SK-N-SH (cell line): Measurements from ENCODE around the gene COL4A6. TPM values are rescaled to one million over a fixed set of nuclear protein-coding genes. Genes with fewer than 3 reads are reported as not detected.

ENCODE experiments used
- CTCF ChIA-PET: fragments of 300-600, 350-600 bp; formaldehyde crosslinking; extraction: SDS; loops from one replicate; lab custom pipeline; 2021; lab: Yijun Ruan, JAX
- POLR2A ChIA-PET: fragments of 350-600 bp; sonication (Branson Sonifier 250); formaldehyde crosslinking; extraction: SDS; loops from one replicate; lab custom pipeline; 2020; ENCODE audit warnings: antibody characterized with exemption, inconsistent platforms; lab: Yijun Ruan, JAX
- DNase-seq: peaks from one replicate; pipeline ENCODE4 v3.0.0; 2012
- H2AFZ ChIP-seq: fragments of 200-600 bp; sonication (generic); 2 replicates; pipeline ENCODE4 v1.8.1; 2016; ENCODE audit warnings: antibody characterized with exemption, mild to moderate bottlenecking, low read depth
- H3F3A ChIP-seq: fragments of 200-600 bp; sonication (generic); replicated peaks from 2 replicates; pipeline ENCODE3; 2016; ENCODE audit warnings: antibody characterized with exemption, mild to moderate bottlenecking; ENCODE audit not compliant: insufficient read depth
- H3K27ac ChIP-seq, 2 experiments: fragments of 200-500 bp in 1 of 2; fragments of 200-600 bp in 1 of 2; sonication (Bioruptor generic) in 1 of 2; sonication (generic), shearing (Covaris generic) in 1 of 2; 2 replicates each; pipeline versions ENCODE4 v1.5.1 to v1.6.1; 2014 to 2016; ENCODE audit warnings: low read depth in 2 of 2, inconsistent platforms in 1 of 2, low read length in 1 of 2, mild to moderate bottlenecking in 1 of 2, mixed read lengths in 1 of 2
- H3K27me3 ChIP-seq: fragments of 200-600 bp; sonication (generic), shearing (Covaris generic); 2 replicates; pipeline ENCODE4 v1.6.1; 2016; ENCODE audit warnings: mixed run types; ENCODE audit not compliant: insufficient read depth
- H3K36me3 ChIP-seq, 2 experiments: fragments of 200-500 bp in 1 of 2; fragments of 200-600 bp in 1 of 2; sonication (Bioruptor generic) in 1 of 2; sonication (generic) in 1 of 2; replicated peaks in 1 of 2; 2 replicates each; pipeline versions ENCODE3 to v1.5.1; 2014 to 2016; ENCODE audit warnings: low read length in 1 of 2, mild to moderate bottlenecking in 1 of 2; ENCODE audit not compliant: insufficient read depth in 2 of 2, control insufficient read depth in 1 of 2
- H3K4me1 ChIP-seq, 2 experiments: fragments of 200-500 bp in 1 of 2; fragments of 200-600 bp in 1 of 2; sonication (Bioruptor generic) in 1 of 2; sonication (generic), shearing (Covaris generic) in 1 of 2; 2 replicates each; pipeline versions ENCODE4 v1.5.1 to v1.6.1; 2014 to 2016; ENCODE audit warnings: low read depth in 1 of 2, low read length in 1 of 2, mixed run types in 1 of 2; ENCODE audit not compliant: insufficient read depth in 2 of 2, control insufficient read depth in 1 of 2
- H3K4me2 ChIP-seq: fragments of 200-600 bp; sonication (generic), shearing (Covaris generic); 2 replicates; pipeline ENCODE4 v1.6.1; 2017; ENCODE audit warnings: mixed run types
- H3K4me3 ChIP-seq, 2 experiments: fragments of 200-500 bp in 1 of 2; fragments of 200-600 bp in 1 of 2; sonication (Bioruptor generic) in 1 of 2; sonication (generic), shearing (Covaris generic) in 1 of 2; 2 replicates each; pipeline versions ENCODE4 v1.5.1 to v1.8.1; 2014 to 2016; ENCODE audit warnings: low read depth in 2 of 2, inconsistent platforms in 1 of 2, low read length in 1 of 2, mild to moderate bottlenecking in 1 of 2, mixed read lengths in 1 of 2, moderate library complexity in 1 of 2
- H3K79me2 ChIP-seq: fragments of 200-600 bp; sonication (generic); 2 replicates; pipeline ENCODE4 v1.8.1; 2017; ENCODE audit warnings: mild to moderate bottlenecking; ENCODE audit not compliant: insufficient read depth
- H3K9ac ChIP-seq: fragments of 200-600 bp; sonication (generic); 2 replicates; pipeline ENCODE4 v1.6.1; 2017; ENCODE audit warnings: mixed run types
- H3K9me2 ChIP-seq: fragments of 200-600 bp; sonication (generic); 2 replicates; pipeline ENCODE4 v1.6.1; 2017; ENCODE audit warnings: mixed run types
- H3K9me3 ChIP-seq: fragments of 200-600 bp; sonication (generic); 2 replicates; pipeline ENCODE4 v1.6.1; 2017; ENCODE audit warnings: mixed run types, mild to moderate bottlenecking, moderate library complexity
- H4K20me1 ChIP-seq: fragments of 200-600 bp; sonication (generic); 2 replicates; pipeline ENCODE4 v1.6.1; 2017; ENCODE audit warnings: mild to moderate bottlenecking, mixed run types; ENCODE audit not compliant: insufficient read depth
- CTCF ChIP-seq: fragments of 200-600 bp; sonication (generic); IDR thresholded peaks from 2 replicates; pipeline ENCODE4 v1.6.1; 2017; ENCODE audit warnings: antibody characterized with exemption, mild to moderate bottlenecking, moderate library complexity
- ELF1 ChIP-seq: IDR thresholded peaks from 2 replicates; pipeline ENCODE4 v1.4.0; 2012
- EP300 ChIP-seq, 2 experiments: IDR thresholded peaks; 2 replicates each; pipeline versions ENCODE4 v1.4.0 to v1.6.1; 2012; ENCODE audit warnings: borderline replicate concordance in 1 of 2, low read depth in 1 of 2, low read length in 1 of 2
- IRF3 ChIP-seq: fragments of 150-350 bp; IDR thresholded peaks from 2 replicates; pipeline ENCODE4 v1.6.1; 2016; ENCODE audit warnings: mild to moderate bottlenecking, low read depth, low read length
- MAX ChIP-seq: IDR thresholded peaks from 2 replicates; pipeline ENCODE4 v1.4.0; 2012; ENCODE audit warnings: low read depth
- MEF2A ChIP-seq: IDR thresholded peaks from 2 replicates; pipeline ENCODE4 v1.4.0; 2012; ENCODE audit warnings: low read depth, borderline replicate concordance
- MXI1 ChIP-seq: IDR thresholded peaks from 2 replicates; pipeline ENCODE4 v1.6.1; 2012; ENCODE audit warnings: mild to moderate bottlenecking, low read depth, low read length, improper control_type of control experiment
- NFIC ChIP-seq: IDR thresholded peaks from 2 replicates; pipeline ENCODE4 v1.4.0; 2012; ENCODE audit warnings: borderline replicate concordance
- PBX3 ChIP-seq: IDR thresholded peaks from 2 replicates; pipeline ENCODE4; 2012
- RAD21 ChIP-seq: IDR thresholded peaks from 2 replicates; pipeline ENCODE4 v1.6.1; 2012; ENCODE audit warnings: mild to moderate bottlenecking, low read length
- RCOR1 ChIP-seq: fragments of 150-350 bp; IDR thresholded peaks from 2 replicates; pipeline ENCODE4 v1.6.1; 2017; ENCODE audit warnings: antibody characterized with exemption, low read length
- RFX5 ChIP-seq: IDR thresholded peaks from 2 replicates; pipeline ENCODE4 v1.6.1; 2012; ENCODE audit warnings: mild to moderate bottlenecking, improper control_type of control experiment, low read length
- RXRA ChIP-seq: IDR thresholded peaks from 2 replicates; pipeline ENCODE4 v1.4.0; 2012; ENCODE audit warnings: low read depth, mild to moderate bottlenecking, borderline replicate concordance
- SIN3A ChIP-seq: IDR thresholded peaks from 2 replicates; pipeline ENCODE4 v1.6.1; 2012; ENCODE audit warnings: low read depth, mild to moderate bottlenecking, low read length, moderate library complexity, borderline replicate concordance
- SMC3 ChIP-seq: IDR thresholded peaks from 2 replicates; pipeline ENCODE4 v1.6.1; 2012; ENCODE audit warnings: low read depth, low read length, improper control_type of control experiment
- TAF1 ChIP-seq: IDR thresholded peaks from 2 replicates; pipeline ENCODE4 v1.6.1; 2012; ENCODE audit warnings: low read depth, mild to moderate bottlenecking, low read length, moderate library complexity, borderline replicate concordance
- YY1 ChIP-seq: IDR thresholded peaks from 2 replicates; pipeline ENCODE4 v1.4.0; 2012; ENCODE audit warnings: low read depth, mild to moderate bottlenecking
- WGBS: methylation state at CpG from one replicate; pipeline ENCODE4 v1.1.6; 2017; ENCODE audit warnings: low lambda C conversion rate; 5-methylcytosine and 5-hydroxymethylcytosine counted together
- polyA plus RNA-seq, 3 experiments: library from polyadenylated mRNA; depleted of rRNA; stranded (reverse); fragments of >200 nt; gene quantifications; 2 replicates each; pipeline ENCODE4 v1.2.3, GENCODE V29; 2012
- TF ChIP-seq, protein P1 (sequence below): IDR thresholded peaks from 2 replicates; pipeline ENCODE4 v1.4.0; 2012; ENCODE audit warnings: low read depth, borderline replicate concordance

The COL4A6 gene
- polyA plus RNA-seq, 1 of the 3 experiments (the other 2 are of a cell fraction) = not detected

- no peak overlapping the region for H3K4me3 ChIP-seq
- H4K20me1 ChIP-seq = no peaks in the 10 kb centered on the region
- H3K79me2 ChIP-seq = no peaks in the 10 kb centered on the region
- no peaks in the 10 kb centered on the region for H3K9me3 ChIP-seq
- H3K27me3 ChIP-seq = peaks cover 20% of the 10 kb centered on the region
- 15% methylated on average over 2 of the region's 2 CpGs for WGBS
- H3K4me2 ChIP-seq = no peak overlapping the region
- no peak for DNase-seq
- H3K4me1 ChIP-seq = no peaks in the 10 kb centered on the region
- TF ChIP-seq MEF2A (no peak), SIN3A (no peak), IRF3 (no peak), RAD21 (no peak), SMC3 (no peak), RCOR1 (no peak), EP300 (IDR thresholded peaks at IDR 0.05; ENCODE audit: borderline replicate concordance in 1 of 2, low read depth in 1 of 2, low read length in 1 of 2) (no peak), MAX (no peak)
- CTCF ChIA-PET = interaction anchor here (0.7 to 2.1 kb wide), 5 partner anchors 12 to 1556 kb away, joined by 3 to 5 read pairs (median 3); no protein-coding TSS in a partner anchor
- POLR2A ChIA-PET = no interaction called here
- H3K27ac ChIP-seq = no peak overlapping the region
- H2AFZ ChIP-seq = no peak overlapping the region
- no peaks in the 10 kb centered on the region for H3K36me3 ChIP-seq
- H3F3A ChIP-seq = no peaks in the 10 kb centered on the region
- H3K9ac ChIP-seq = no peak overlapping the region
- no peaks in the 10 kb centered on the region for H3K9me2 ChIP-seq
Measured at GRCh38 chrX:108199041-108199440, 239.2 kb downstream of the COL4A6 start.

DNA sequence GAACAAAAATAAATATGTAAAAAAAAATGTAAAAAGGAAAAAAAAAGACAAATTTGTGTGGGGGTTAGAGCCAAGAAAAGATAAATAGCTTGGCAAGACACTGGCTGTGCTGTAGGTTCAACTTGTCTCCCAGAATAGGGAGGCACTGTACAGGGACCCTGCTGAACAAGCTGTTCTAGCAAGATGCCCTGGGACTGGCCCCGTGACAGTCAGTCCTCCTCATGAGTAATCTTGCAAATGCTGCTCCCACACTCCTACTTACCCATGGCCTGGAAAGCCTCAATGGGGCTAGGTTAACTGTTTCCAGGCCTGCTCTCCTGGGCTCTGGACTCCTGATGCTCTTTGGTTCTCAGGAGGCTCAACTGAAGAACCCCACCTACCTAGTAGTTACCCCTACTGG, 239.8 kb downstream of the COL4A6 start:
- Histone ChIP-seq H2AFZ (no peak overlapping the region), H3K9me2 (no peaks in the 10 kb centered on the region), H3K9me3 (no peaks in the 10 kb centered on the region), H3K27ac (no peak overlapping the region), H3F3A (no peaks in the 10 kb centered on the region), H3K36me3 (no peaks in the 10 kb centered on the region), H3K9ac (no peak overlapping the region), H3K27me3 (peaks cover 20% of the 10 kb centered on the region), H3K4me1 (no peaks in the 10 kb centered on the region), H4K20me1 (no peaks in the 10 kb centered on the region), H3K4me3 (no peak overlapping the region), H3K4me2 (no peak overlapping the region), H3K79me2 (no peaks in the 10 kb centered on the region)
- ChIA-PET POLR2A (no interaction called here), CTCF (interaction anchor here (0.8 to 2.1 kb wide), 3 partner anchors 9 to 26 kb away, joined by 3 to 5 read pairs (median 3); no protein-coding TSS in a partner anchor)
- TF ChIP-seq RXRA (no peak), ELF1 (no peak), RFX5 (no peak), MXI1 (no peak), YY1 (no peak), MAX (no peak), SIN3A (no peak), IRF3 (no peak), NFIC (no peak), PBX3 (no peak), CTCF (no peak), TAF1 (no peak)
- TF ChIP-seq, protein P1, sequence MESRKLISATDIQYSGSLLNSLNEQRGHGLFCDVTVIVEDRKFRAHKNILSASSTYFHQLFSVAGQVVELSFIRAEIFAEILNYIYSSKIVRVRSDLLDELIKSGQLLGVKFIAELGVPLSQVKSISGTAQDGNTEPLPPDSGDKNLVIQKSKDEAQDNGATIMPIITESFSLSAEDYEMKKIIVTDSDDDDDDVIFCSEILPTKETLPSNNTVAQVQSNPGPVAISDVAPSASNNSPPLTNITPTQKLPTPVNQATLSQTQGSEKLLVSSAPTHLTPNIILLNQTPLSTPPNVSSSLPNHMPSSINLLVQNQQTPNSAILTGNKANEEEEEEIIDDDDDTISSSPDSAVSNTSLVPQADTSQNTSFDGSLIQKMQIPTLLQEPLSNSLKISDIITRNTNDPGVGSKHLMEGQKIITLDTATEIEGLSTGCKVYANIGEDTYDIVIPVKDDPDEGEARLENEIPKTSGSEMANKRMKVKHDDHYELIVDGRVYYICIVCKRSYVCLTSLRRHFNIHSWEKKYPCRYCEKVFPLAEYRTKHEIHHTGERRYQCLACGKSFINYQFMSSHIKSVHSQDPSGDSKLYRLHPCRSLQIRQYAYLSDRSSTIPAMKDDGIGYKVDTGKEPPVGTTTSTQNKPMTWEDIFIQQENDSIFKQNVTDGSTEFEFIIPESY = no peak
- DNase-seq = no peak
- 0% methylated on average over 1 of the region's 1 CpG for WGBS
